GM23338 (cell line): Measurements from ENCODE around the gene RNF150. TPM values are rescaled to one million over a fixed set of nuclear protein-coding genes. Genes with fewer than 3 reads are reported as not detected.

Experiments used
- ATAC-seq: fragments of 200-7000 bp; cut with Tn5 transposase; 3 replicates; pipeline ENCODE4 v1.9.1; 2020
- DNase-seq: peaks from one replicate; pipeline ENCODE4 v3.0.0-alpha.2; 2015; ENCODE audit warnings: low spot score
- H2AFZ ChIP-seq: fragments of 200-600 bp; sonication (generic); 2 replicates; pipeline ENCODE4 v1.8.0; 2016; ENCODE audit warnings: antibody characterized with exemption, mild to moderate bottlenecking, moderate library complexity
- H3F3A ChIP-seq: fragments of 200-600 bp; sonication (generic); replicated peaks from 2 replicates; pipeline ENCODE4 v1.8.0; 2017; ENCODE audit warnings: antibody characterized with exemption, mixed run types, low read depth
- H3K27ac ChIP-seq: fragments of 200-600 bp; sonication (generic); 2 replicates; pipeline ENCODE4 v1.6.1; 2016; ENCODE audit warnings: low read depth
- H3K27me3 ChIP-seq: fragments of 200-600 bp; sonication (generic); 2 replicates; pipeline ENCODE4 v1.8.0; 2016; ENCODE audit warnings: mild to moderate bottlenecking, mixed run types, moderate library complexity; ENCODE audit not compliant: insufficient read depth
- H3K36me3 ChIP-seq: fragments of 200-600 bp; sonication (generic); 2 replicates; pipeline ENCODE4 v1.8.0; 2016; ENCODE audit warnings: mild to moderate bottlenecking; ENCODE audit not compliant: insufficient read depth
- H3K4me1 ChIP-seq: fragments of 200-600 bp; sonication (generic); 2 replicates; pipeline ENCODE4 v1.8.0; 2016; ENCODE audit warnings: mild to moderate bottlenecking, moderate library complexity; ENCODE audit not compliant: insufficient read depth
- H3K4me2 ChIP-seq: fragments of 200-600 bp; sonication (generic); 2 replicates; pipeline ENCODE4 v1.7.1; 2017; ENCODE audit warnings: mixed run types
- H3K4me3 ChIP-seq: fragments of 200-600 bp; sonication (generic); 2 replicates; pipeline ENCODE4 v1.6.1; 2016; ENCODE audit warnings: mixed run types
- H3K79me2 ChIP-seq: fragments of 200-600 bp; sonication (generic); replicated peaks from 2 replicates; pipeline ENCODE4 v1.8.0; 2017; ENCODE audit warnings: mild to moderate bottlenecking; ENCODE audit not compliant: insufficient read depth
- H3K9me2 ChIP-seq: fragments of 200-600 bp; sonication (generic); 2 replicates; pipeline ENCODE4 v1.8.0; 2017; ENCODE audit not compliant: insufficient read depth
- H4K20me1 ChIP-seq: fragments of 200-600 bp; sonication (generic); replicated peaks from 2 replicates; pipeline ENCODE4 v1.8.0; 2017; ENCODE audit warnings: mild to moderate bottlenecking; ENCODE audit not compliant: insufficient read depth
- H3K27ac Mint-ChIP-seq: 2 replicates; pipeline ENCODE4 v1.8.0; 2020; ENCODE audit warnings: inconsistent platforms, mild to moderate bottlenecking, moderate library complexity, mixed read lengths
- H3K27me3 Mint-ChIP-seq: 3 replicates; pipeline ENCODE4 v1.8.0; 2022; ENCODE audit warnings: low read depth, mild to moderate bottlenecking, moderate library complexity, mixed read lengths, inconsistent platforms; ENCODE audit not compliant: insufficient read depth, poor library complexity
- H3K36me3 Mint-ChIP-seq: 3 replicates; pipeline ENCODE4 v1.8.0; 2021; ENCODE audit warnings: low read depth, mild to moderate bottlenecking, inconsistent platforms, moderate library complexity, mixed read lengths
- H3K4me1 Mint-ChIP-seq: 3 replicates; pipeline ENCODE4 v1.8.0; 2020; ENCODE audit warnings: mild to moderate bottlenecking, inconsistent platforms, mixed read lengths
- H3K4me3 Mint-ChIP-seq: 3 replicates; pipeline ENCODE4 v1.8.0; 2021; ENCODE audit warnings: moderate library complexity, mild to moderate bottlenecking, inconsistent platforms, mixed read lengths
- H3K9me3 Mint-ChIP-seq: 3 replicates; pipeline ENCODE4 v1.8.0; 2020; ENCODE audit warnings: moderate library complexity, mild to moderate bottlenecking, inconsistent platforms, mixed read lengths
- CTCF ChIP-seq, 2 experiments: fragments of 200-600 bp in 1 of 2; sonication (generic) in 1 of 2; conservative IDR thresholded peaks; 2 replicates each; pipeline versions ENCODE4 v1.5.1 to v1.6.1; 2016 to 2017; ENCODE audit warnings: antibody characterized with exemption in 2 of 2, low read depth in 2 of 2, mild to moderate bottlenecking in 2 of 2, moderate library complexity in 1 of 2
- ETS1 ChIP-seq: IDR thresholded peaks from 2 replicates; pipeline ENCODE4 v1.6.1; 2016; ENCODE audit warnings: antibody characterized with exemption
- EZH2 ChIP-seq: fragments of 200-600 bp; sonication (generic); IDR thresholded peaks from one replicate; pipeline ENCODE4 v1.8.0; 2017; ENCODE audit warnings: antibody characterized with exemption, mild to moderate bottlenecking, low read depth; ENCODE audit not compliant: unreplicated experiment
- JUNB ChIP-seq: IDR thresholded peaks from one replicate; pipeline ENCODE4 v1.6.1; 2016; ENCODE audit warnings: antibody characterized with exemption; ENCODE audit not compliant: unreplicated experiment
- NANOG ChIP-seq: IDR thresholded peaks from 2 replicates; pipeline ENCODE4 v1.6.1; 2016; ENCODE audit warnings: antibody characterized with exemption, borderline replicate concordance
- REST ChIP-seq: IDR thresholded peaks from one replicate; pipeline ENCODE4 v1.6.1; 2018; ENCODE audit warnings: antibody characterized with exemption; ENCODE audit not compliant: unreplicated experiment
- ZNF114 ChIP-seq: fragments of 250-450 bp; sonication (Bioruptor Pico); IDR thresholded peaks from 2 replicates; pipeline ENCODE4 v1.5.0; 2020; ENCODE audit warnings: mild to moderate bottlenecking, moderate library complexity
- ZNF331 ChIP-seq: fragments of 250-450 bp; sonication (Bioruptor Pico); IDR thresholded peaks from 2 replicates; pipeline ENCODE4 v1.5.0; 2020; ENCODE audit warnings: low read depth, mild to moderate bottlenecking, moderate library complexity
- ZNF462 ChIP-seq: fragments of 250-450 bp; sonication (Bioruptor Pico); IDR thresholded peaks from 2 replicates; pipeline ENCODE4 v1.5.0; 2020; ENCODE audit warnings: mild to moderate bottlenecking, moderate library complexity
- polyA plus RNA-seq: library from polyadenylated mRNA; unstranded; fragments of >200 nt; fragmentation: Nextera tagmentation; extraction: Ambion mirVana; gene quantifications from 2 replicates; pipeline ENCODE4 v1.2.1, GENCODE V29; 2016
- total RNA-seq: library from RNA; depleted of rRNA; stranded (reverse); fragments of >200 nt; shearing (Covaris generic); gene quantifications from 2 replicates; pipeline ENCODE4 v1.2.3, GENCODE V29; 2014

The RNF150 gene
- total and polyA plus RNA-seq, 2 experiments from 2014 or later: 1.3 to 6.1 TPM

GRCh38 chr4:140944199-140944515 is 189.1 kb downstream of the RNF150 start (continued):
- TF ChIP-seq CTCF (conservative IDR thresholded peaks at IDR 0.05; ENCODE audit: low read depth in 2 of 2) (no peak), JUNB (no peak), ZNF331 (CRISPR knock-in tag) (no peak), REST (no peak)

GRCh38 chr4:140943486-140944198 is 189.6 kb downstream of the RNF150 start:
- H3K9me3 Mint-ChIP-seq: no peaks in the 10 kb centered on the region
- H3K36me3 Mint-ChIP-seq: no peaks in the 10 kb centered on the region
- H3K27me3 ChIP-seq: no peaks in the 10 kb centered on the region
- no peaks in the 10 kb centered on the region for H3K79me2 ChIP-seq
- DNase-seq: no peak
- no peak overlapping the region for H2AFZ ChIP-seq
- no peaks in the 10 kb centered on the region for H3K27me3 Mint-ChIP-seq
- H4K20me1 ChIP-seq: no peaks in the 10 kb centered on the region
- no peak overlapping the region for H3K27ac Mint-ChIP-seq
- H3K9me2 ChIP-seq: no peaks in the 10 kb centered on the region
- no peaks in the 10 kb centered on the region for H3K36me3 ChIP-seq
- H3K4me1 Mint-ChIP-seq: no peaks in the 10 kb centered on the region
- H3F3A ChIP-seq: no peaks in the 10 kb centered on the region
- no peak for ATAC-seq
- no peaks in the 10 kb centered on the region for H3K4me1 ChIP-seq
- no peak overlapping the region for H3K27ac ChIP-seq
- H3K4me3 ChIP-seq: no peak overlapping the region
- H3K4me2 ChIP-seq: no peak overlapping the region
- no peak overlapping the region for H3K4me3 Mint-ChIP-seq
- TF ChIP-seq ZNF331 (CRISPR knock-in tag) (no peak), NANOG (no peak), ETS1 (no peak), ZNF114 (CRISPR knock-in tag) (no peak), ZNF462 (CRISPR knock-in tag) (no peak), EZH2 (no peak)
